GM19043 (cell line): Measurements from ENCODE around the gene IDUA.
"Not testable (repeated sequence)": the region's sequence is repeated elsewhere in the genome, so short reads cannot be mapped to it uniquely, and the experiment has no call there.

Source experiments
- ATAC-seq: cut with Tn5 transposase; IDR thresholded peaks from one replicate; pipeline ENCODE4 v1.9.1; 2021; ENCODE audit warnings: low read depth; ENCODE audit not compliant: unreplicated experiment

IDUA gene

DNA sequence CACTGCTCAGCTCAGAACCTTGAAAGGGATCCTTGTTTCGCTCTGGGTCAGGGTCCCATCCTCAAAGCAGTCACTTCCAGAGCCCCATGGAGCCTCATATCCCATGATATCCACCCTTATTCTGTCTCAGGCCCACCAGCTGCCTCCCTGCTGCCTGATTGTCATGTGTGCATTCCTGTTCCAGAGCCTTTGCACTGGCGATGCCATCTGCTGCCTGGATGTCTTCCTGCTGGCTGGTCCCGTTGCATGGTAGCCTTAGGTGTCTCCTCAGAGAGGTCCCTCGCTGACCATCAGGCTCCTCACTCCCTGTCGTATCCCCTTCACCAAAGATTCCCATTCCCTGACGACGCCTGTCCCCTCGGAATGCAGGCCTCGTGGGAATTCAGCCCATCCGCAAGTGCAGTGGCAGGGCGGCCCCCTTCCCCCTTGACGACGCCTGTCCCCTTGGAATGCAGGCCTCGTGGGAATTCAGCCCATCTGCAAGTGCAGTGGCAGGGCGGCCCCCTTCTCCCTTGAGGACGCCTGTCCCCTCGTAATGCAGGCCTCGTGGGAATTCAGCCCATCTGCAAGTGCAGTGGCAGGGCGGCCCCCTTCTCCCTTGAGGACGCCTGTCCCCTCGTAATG lies 12.5 kb downstream of the IDUA start:
- ATAC-seq, result not testable (repeated sequence)

DNA sequence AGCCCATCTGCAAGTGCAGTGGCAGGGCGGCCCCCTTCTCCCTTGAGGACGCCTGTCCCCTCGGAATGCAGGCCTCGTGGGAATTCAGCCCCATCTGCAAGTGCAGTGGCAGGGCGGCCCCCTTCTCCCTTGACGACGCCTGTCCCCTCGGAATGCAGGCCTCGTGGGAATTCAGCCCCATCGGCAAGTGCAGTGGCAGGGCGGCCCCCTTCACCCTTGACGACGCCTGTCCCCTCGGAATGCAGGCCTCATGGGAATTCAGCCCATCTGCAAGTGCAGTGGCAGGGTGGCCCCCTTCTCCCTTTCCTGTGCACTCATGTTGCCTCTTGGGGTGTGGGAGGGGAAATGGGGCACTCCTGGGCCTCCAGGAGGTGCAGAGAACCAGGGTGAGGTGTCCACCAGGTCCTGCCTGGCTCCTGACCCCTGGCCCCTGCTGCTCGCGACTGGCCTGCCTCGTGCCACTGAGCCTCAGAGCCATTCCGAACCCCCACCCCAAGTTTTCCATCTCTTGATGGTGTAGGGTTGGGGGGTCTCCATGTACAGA lies 13.1 kb downstream of the IDUA start:
- ATAC-seq, result no peak

DNA sequence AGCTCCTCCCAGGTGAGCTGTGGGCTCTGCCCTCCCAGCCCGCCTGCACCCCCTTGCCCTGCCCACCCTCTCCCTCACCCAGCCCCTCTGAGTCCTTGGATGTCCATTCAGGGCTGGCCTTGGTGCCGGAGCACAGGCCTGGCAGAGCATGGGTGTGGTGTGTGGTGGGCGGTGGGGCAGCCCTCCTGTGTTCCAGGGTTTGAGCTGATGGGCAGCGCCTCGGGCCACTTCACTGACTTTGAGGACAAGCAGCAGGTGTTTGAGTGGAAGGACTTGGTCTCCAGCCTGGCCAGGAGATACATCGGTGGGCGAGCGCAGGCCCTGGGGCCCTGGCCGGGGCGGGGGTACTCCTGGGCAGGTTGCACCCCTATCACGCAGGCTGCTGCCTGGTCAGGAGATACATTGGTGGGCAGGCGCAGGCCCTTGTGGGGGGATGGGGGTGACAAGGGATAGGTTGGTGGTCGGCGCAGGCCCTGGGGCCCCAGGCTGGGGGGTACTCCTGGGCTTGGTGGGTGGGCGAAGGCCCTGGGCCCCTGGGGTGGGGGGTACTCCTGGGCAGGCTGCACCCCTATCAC lies 13.9 kb downstream of the IDUA start:
- no peak for ATAC-seq

DNA sequence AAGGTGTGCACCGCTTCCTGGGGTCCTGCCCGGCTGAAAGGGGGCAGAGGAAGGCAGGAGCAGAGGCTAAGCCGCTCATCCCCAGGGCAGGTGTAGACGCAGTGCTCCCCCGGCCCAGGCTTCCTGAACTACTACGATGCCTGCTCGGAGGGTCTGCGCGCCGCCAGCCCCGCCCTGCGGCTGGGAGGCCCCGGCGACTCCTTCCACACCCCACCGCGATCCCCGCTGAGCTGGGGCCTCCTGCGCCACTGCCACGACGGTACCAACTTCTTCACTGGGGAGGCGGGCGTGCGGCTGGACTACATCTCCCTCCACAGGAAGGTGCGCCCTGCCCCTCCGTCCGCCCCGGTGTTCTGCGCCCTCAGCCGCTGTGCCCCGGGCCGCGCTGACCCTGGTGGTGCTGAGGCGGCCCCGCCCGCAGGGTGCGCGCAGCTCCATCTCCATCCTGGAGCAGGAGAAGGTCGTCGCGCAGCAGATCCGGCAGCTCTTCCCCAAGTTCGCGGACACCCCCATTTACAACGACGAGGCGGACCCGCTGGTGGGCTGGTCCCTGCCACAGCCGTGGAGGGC lies 14.8 kb downstream of the IDUA start:
- no peak for ATAC-seq

DNA sequence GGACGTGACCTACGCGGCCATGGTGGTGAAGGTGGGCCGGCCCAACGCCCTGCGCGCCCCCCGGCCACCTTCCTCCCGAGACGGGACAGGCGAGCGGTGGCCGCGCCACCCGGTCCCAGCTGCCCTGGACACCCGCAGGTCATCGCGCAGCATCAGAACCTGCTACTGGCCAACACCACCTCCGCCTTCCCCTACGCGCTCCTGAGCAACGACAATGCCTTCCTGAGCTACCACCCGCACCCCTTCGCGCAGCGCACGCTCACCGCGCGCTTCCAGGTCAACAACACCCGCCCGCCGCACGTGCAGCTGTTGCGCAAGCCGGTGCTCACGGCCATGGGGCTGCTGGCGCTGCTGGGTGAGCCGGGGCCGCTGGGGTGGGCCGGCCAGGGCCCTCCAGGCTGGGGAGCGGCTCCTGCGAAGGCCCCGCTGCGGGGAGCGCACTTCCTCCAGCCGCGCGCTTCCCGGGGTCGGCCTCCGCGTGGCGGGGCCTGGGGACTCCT lies 15.3 kb downstream of the IDUA start:
- ATAC-seq, result no peak

DNA sequence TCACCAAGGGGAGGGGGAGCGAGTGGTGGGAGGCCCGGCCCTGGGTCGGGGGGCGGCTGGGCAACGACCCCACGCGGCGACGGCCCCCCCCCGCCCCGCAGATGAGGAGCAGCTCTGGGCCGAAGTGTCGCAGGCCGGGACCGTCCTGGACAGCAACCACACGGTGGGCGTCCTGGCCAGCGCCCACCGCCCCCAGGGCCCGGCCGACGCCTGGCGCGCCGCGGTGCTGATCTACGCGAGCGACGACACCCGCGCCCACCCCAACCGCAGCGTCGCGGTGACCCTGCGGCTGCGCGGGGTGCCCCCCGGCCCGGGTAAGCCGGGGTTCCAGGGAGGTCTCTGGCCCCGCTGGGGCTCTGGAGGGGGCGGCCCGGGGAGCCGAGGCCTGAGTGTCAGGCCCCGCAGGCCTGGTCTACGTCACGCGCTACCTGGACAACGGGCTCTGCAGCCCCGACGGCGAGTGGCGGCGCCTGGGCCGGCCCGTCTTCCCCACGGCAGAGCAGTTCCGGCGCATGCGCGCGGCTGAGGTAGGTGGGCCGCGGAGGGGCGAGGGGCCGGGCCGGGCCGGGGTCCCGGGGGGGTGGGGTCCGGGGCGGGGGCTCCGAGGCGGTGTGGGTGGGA lies 15.9 kb downstream of the IDUA start:
- no peak for ATAC-seq

DNA sequence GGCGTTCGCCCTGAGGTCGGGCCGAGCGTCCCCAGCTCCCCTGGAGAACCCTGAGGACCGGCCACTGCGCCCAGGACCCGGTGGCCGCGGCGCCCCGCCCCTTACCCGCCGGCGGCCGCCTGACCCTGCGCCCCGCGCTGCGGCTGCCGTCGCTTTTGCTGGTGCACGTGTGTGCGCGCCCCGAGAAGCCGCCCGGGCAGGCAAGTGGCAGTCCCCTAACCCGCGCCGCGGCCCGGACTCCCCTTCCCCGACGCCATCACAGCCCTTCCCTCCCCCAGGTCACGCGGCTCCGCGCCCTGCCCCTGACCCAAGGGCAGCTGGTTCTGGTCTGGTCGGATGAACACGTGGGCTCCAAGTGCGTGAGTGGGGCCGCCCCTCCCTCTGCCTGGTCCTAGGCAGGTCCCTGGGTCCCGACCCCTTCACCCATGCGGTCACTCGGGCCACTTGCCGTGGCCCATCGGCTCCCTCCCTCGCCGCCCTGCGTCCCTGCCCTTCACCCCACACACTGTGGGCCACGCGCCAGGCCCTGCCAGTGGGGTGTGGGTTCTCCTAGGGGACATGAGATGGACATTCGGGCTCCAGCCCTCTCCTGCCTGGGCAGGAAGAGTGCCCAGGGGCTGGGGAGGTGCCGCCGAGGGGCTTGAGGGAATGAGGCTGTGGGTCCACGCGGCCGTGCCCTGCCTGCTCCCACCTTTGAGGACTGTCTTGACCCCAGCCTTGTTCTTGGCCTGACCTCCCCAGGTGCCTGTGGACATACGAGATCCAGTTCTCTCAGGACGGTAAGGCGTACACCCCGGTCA lies 16.6 kb downstream of the IDUA start:
- ATAC-seq, result no peak

DNA sequence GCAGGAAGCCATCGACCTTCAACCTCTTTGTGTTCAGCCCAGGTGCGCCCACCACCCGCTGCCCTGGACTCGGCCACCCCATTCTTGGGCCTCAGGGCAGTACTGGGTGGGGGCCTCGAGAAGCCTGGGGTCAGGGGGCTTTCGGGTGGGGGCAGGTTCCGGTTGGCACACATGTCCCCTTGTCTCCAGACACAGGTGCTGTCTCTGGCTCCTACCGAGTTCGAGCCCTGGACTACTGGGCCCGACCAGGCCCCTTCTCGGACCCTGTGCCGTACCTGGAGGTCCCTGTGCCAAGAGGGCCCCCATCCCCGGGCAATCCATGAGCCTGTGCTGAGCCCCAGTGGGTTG lies 17.2 kb downstream of the IDUA start:
- ATAC-seq, result no peak

DNA sequence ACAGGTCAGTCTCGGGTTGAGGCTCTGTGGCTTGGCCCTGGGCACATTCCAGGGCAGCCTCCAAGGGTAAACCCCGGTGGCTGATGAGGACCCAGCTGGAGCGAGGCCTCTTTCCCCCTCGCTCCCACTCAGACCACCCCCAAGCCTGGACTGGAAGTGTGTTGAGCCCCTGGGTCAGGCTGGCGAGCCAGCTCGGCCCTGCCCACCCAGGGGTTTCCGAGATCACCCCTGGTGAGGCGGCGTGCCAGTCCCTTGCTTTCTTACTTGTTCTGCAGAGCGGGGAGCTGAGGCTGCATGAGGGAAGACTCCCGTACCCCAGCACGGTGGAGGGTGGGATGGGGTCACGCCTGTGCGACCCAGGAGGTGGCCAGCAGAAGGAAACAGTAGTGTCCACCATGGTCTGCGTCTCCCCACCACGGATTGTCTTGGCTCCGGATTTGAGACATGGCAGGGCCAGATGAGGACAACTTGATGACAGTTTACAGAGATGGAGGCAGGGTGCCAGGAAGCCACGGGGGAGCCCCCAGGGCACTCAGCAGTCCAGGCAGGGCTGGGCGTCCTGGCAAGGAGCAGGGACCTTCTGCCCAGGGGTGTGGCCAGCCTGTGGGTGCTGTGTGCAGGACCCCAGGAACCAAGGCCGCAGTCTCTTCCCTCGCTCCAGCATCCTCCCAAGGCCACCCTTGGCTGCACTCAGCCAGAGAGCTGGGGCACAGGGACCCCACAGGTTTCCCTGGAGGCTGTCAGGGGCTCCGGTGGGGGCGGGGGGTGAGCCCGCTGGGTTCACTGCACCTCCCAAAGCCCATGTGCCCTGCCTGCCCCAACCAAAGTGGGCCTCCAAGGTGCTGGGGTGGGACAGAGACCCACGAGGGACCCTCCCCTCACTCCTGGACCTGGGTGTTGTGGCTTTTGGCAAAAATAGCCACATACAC lies 18.0 kb downstream of the IDUA start:
- ATAC-seq, result no peak

DNA sequence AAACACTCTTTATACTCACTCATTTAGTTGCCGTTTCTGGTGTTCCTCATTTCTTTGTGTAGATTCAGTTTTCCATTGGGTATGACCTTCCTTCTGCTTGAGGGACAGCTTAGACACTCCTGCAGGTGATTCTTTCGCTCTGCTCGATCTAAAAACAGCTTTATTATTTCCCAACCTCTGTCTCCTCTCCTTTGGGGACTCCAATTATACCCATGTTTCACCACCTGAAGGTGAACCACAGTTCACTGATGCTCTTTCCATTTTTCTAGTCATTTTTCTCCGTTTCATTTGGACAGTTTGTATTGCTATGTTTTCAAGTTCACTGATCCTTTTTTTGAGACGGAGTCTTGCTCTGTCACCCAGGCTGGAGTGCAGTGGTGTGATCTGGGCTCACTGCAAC lies 20.0 kb downstream of the IDUA start:
- ATAC-seq, result no peak

DNA sequence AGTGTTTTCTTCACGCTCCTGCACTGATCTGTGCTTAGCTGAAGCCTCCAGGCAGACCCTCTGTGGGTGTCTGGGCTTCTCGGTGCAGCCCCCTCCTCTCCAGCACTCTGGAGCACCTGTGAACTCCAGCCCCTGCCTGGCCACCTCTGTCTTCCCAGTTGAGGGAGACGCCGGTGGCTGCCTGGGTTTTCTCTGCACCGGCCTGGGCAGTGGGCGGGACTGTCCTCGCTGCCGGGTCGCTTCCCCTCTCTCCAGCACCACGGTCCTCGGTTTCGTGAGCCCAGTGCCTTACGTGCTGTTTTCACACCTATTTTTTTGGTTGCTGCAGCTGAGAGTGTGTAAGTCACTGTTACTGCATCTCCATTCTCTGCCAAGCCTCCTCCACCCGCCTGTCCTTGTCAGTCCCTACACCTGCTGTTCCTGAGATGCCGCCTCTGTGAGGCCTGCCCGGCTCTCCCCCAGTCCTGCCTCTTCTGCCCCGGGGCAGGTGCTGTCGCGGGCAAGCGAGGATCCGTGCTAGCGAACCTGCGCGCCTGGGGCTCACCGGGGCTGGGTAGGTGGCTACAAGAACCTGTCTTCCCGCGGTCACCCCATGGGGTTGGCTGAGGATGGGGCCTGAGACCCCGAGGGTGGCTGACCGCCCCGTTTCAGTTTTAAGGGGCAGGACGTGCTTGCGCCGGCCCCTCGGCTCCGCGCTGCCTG lies 22.1 kb downstream of the IDUA start:
- no peak for ATAC-seq

DNA sequence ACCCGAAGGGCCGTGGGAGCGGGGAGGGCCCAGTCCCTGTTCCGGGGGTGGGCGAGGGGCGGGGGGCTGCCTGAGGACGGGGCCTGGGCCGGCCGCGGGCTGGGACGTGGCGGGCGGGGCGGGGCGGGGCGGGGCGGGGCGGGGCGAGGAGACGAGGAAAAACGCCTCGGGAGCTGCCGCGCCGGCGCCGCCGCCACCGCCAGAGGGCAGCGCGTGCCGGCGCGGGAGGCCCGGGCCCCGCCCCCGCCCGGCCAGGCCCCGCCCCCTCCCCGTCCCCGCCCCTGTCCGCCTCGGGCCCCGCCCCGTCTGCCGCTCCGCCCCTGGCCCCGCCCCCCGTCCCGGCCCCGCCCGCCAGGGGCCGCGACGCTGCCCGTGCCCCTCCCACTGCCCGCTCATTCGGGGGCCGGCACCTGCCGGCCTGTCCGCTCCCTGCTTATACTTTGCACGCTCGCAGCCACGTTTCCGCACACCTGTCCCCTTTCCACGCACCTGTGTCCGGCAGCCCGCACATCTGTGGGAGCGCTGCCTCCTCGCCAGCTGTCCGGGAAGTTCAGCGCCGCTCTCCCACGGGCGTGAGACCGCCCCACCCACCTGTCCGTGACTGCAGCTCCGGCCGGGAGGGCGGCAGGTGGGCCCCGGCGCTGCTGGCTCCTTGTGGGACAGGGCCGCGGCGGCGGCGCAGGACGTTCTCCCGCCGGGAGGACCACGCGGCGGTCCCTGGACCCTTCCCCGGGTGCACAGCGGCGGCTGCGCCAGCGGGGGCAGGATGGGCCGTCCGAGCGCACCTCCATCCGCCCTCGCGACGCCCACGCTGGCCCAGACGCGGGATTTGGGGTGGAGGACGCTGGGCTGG lies 22.9 kb downstream of the IDUA start:
- no peak for ATAC-seq

DNA sequence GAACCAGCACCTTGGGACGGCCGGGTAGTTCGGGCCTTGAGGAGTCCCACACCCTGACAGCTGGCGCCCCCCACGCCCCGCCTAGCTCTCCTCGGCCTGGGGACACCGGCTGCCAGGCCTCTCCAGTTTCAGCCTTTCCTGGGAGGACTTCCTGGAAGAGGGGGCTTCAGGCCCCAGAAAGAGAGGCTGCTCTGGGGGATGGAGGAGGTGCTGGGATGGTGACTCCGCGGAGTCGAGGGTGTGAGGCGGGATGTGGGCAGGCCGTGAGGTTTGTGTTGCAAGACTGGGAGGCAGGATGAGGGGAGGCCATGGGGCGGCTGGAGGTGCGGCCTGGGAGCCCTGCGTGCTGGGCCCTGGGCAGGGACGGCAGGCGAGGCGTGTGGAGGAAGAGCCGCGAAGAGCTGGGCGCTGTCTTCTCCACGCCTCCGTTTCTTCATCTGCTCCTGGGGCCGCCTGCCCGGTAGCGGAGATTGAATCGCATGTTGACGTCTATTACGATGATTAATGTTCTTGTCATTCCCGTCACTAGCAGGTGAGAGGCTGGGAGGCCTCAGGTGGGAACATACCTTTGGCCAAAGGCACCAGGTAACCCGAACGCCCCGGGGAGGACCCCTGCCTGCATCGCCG lies 23.7 kb downstream of the IDUA start:
- no peak for ATAC-seq

DNA sequence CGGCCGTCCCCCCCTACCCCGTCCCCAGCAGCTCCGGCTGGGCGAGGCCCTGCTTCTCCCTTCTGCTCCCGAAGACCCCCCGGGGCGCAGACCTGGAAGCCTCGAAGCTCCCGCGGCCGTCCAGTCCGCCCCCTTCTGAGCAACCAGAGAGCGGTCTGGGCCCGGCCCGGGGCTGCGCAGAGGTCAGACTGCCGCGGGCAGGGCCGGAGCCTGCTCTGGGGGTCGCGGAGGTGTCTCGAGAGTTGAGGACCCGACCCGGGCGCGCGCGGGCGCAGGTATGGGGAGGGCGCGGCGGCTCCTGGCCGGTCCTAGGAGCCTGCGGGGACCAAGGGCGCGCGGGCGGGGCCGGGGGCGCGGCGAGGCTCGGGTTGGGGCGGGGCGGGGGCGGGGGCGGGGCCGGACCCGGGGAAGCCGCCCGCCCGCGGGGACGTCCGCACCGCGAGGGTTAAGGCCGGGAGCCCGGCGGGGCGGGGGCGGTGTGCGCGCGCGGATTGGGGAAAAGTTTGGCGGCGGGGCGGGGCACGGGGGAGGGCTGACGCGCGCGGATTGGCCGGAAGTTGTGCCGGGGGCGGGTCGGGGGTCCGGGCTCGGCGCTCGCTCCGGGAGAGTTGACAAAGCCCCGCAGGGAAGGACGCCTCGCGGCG lies 24.3 kb downstream of the IDUA start, which contains the start of gene FGFRL1:
FGFRL1 (plus strand) TSS at position 605 of the 644 bp plus-strand sequence. CDS start 860 bp downstream, outside the sequence.
- ATAC-seq, result no peak

DNA sequence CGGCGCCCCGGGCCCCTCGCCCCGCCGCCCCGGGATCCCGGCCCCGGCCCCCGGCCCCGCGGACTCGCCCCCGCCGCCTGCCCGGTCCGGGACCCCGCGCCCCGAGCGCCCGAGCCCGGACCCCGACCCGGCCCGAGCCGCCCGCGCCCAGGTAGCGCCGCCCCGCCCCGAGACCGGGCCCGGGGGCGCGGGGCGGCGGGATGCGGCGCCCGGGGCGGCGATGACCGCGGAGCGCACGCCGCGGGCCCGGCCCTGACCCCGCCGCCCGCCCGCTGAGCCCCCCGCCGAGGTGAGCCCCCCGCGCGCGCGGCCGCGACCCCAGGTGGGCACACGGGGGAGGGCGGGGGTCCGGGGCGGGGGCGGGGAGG lies 24.8 kb downstream of the IDUA start:
- ATAC-seq, result no peak

DNA sequence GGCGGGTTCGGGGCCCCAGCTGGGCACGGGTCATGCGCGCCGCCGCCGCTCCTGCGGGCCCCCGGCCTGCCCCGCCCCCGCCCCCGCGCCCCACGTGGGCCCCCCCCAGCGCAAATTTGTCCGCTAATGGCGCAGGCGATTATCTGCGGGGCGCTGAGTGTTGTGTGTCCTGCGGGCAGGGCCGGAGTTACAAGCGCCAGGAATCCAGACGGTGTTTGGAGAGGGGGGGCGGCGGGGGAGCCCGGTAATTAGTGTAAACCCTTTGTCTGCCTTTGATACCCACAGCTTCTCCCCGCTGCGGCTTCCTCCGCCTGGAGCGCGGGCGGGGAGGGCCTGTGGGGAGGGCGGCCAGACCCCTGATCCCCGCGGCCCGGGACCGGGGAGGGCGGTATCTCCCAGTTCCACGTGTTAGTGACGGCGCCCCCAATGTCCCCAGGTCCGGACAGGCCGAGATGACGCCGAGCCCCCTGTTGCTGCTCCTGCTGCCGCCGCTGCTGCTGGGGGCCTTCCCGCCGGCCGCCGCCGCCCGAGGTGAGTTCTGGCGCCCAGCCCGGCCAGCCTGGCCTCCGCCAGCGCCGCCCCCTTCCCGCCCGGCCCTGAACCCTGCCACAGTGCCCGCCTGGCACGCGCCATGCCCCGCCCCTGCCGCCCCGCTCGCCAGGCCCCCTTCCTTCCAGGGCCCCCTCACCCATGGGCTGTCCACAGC lies 25.3 kb downstream of the IDUA start:
- no peak for ATAC-seq
